ENCODE results near the gene CD80.

GRCh38 chr3:119492128-119492527 is 67.3 kb downstream of the CD80 start:
- no peak for TF ChIP-seq EZH2 (IDR thresholded peaks at IDR 0.05; ENCODE audit: low read depth, low read length, severe bottlenecking)
- no peak for TF ChIP-seq JUND (IDR thresholded peaks at IDR 0.05; ENCODE audit: low read length)
- TF ChIP-seq POLR2A (IDR thresholded peaks at IDR 0.05; ENCODE audit: control extremely low read depth in 1 of 2, low read depth in 2 of 2, low read length in 2 of 2): no peak
- no peak for TF ChIP-seq NRF1 (IDR thresholded peaks at IDR 0.05; ENCODE audit: low read depth, low read length)
- TF ChIP-seq CREB1 (IDR thresholded peaks at IDR 0.05): no peak
- TF ChIP-seq SIN3A (conservative IDR thresholded peaks at IDR 0.05 in 1 of 2, IDR thresholded peaks at IDR 0.05 in 1 of 2; ENCODE audit: low read depth in 1 of 2, low read length in 2 of 2): no peak
